Mesenchymal stem cell (in vitro differentiated cells and primary cell): ENCODE measurements around the gene TCF15.
"Not testable (repeated sequence)": the region's sequence is repeated elsewhere in the genome, so short reads cannot be mapped to it uniquely, and the experiment has no call there.

Source experiments
- DNase-seq: peaks from one replicate; pipeline ENCODE4 v3.0.0-alpha.2; 2013
- H2AFZ ChIP-seq: one replicate; pipeline ENCODE4 v1.6.1; 2013; ENCODE audit warnings: low read depth, mild to moderate bottlenecking, control low read depth, inconsistent platforms, low read length, moderate library complexity
- H2AK5ac ChIP-seq: 2 replicates; pipeline ENCODE4 v1.6.1; 2013; ENCODE audit warnings: low read length, moderate library complexity, mild to moderate bottlenecking, inconsistent platforms; ENCODE audit not compliant: severe bottlenecking
- H2BK120ac ChIP-seq: one replicate; pipeline ENCODE4 v1.6.1; 2013; ENCODE audit warnings: low read depth, mild to moderate bottlenecking, inconsistent platforms, low read length, moderate library complexity
- H2BK12ac ChIP-seq, 2 experiments: one replicate each; pipeline ENCODE4 v1.6.1; 2013; ENCODE audit warnings: inconsistent platforms in 2 of 2, low read length in 2 of 2, mild to moderate bottlenecking in 2 of 2, moderate library complexity in 2 of 2, control low read depth in 1 of 2
- H2BK15ac ChIP-seq: one replicate; pipeline ENCODE4 v1.6.1; 2013; ENCODE audit warnings: mild to moderate bottlenecking, low read depth, inconsistent platforms; ENCODE audit not compliant: poor library complexity, severe bottlenecking
- H2BK5ac ChIP-seq: 2 replicates; pipeline ENCODE4 v1.6.1; 2013; ENCODE audit warnings: low read depth, mild to moderate bottlenecking, low read length, control low read depth, inconsistent platforms; ENCODE audit not compliant: poor library complexity, severe bottlenecking
- H3K14ac ChIP-seq, 2 experiments: one replicate each; pipeline ENCODE4 v1.6.1; 2013; ENCODE audit warnings: inconsistent platforms in 2 of 2, low read length in 2 of 2, control low read depth in 1 of 2, mild to moderate bottlenecking in 1 of 2, moderate library complexity in 1 of 2
- H3K18ac ChIP-seq, 2 experiments: one replicate each; pipeline ENCODE4 v1.6.1; 2013; ENCODE audit warnings: inconsistent platforms in 2 of 2, low read length in 2 of 2, control low read depth in 1 of 2, low read depth in 1 of 2, mild to moderate bottlenecking in 1 of 2
- H3K23ac ChIP-seq, 2 experiments: one replicate each; pipeline ENCODE4 v1.6.1; 2013; ENCODE audit warnings: inconsistent platforms in 2 of 2, low read length in 2 of 2, mild to moderate bottlenecking in 2 of 2, moderate library complexity in 2 of 2, control low read depth in 1 of 2
- H3K27ac ChIP-seq: 2 replicates; pipeline ENCODE4 v1.5.1; 2013; ENCODE audit warnings: mild to moderate bottlenecking, moderate library complexity, low read length, control low read depth, inconsistent platforms; ENCODE audit not compliant: poor library complexity, severe bottlenecking
- H3K27me3 ChIP-seq, 2 experiments: 2 replicates each; pipeline versions ENCODE4 v1.6.1 to v1.7.0; 2013; ENCODE audit warnings: low read length in 2 of 2, mild to moderate bottlenecking in 2 of 2, moderate library complexity in 2 of 2, control low read depth in 1 of 2, inconsistent platforms in 1 of 2; ENCODE audit not compliant: control insufficient read depth in 1 of 2, insufficient read depth in 1 of 2
- H3K36me3 ChIP-seq, 2 experiments: 2 replicates each; pipeline versions ENCODE4 v1.6.1 to v1.7.0; 2013; ENCODE audit warnings: low read length in 2 of 2, control low read depth in 1 of 2, inconsistent platforms in 1 of 2, low read depth in 1 of 2, mild to moderate bottlenecking in 1 of 2; ENCODE audit not compliant: insufficient read depth in 2 of 2, control insufficient read depth in 1 of 2
- H3K4ac ChIP-seq, 2 experiments: one replicate each; pipeline ENCODE4 v1.6.1; 2013; ENCODE audit warnings: inconsistent platforms in 2 of 2, low read length in 2 of 2, mild to moderate bottlenecking in 2 of 2, moderate library complexity in 2 of 2, control low read depth in 1 of 2, low read depth in 1 of 2
- H3K4me1 ChIP-seq: 2 replicates; pipeline ENCODE4 v1.6.1; 2013; ENCODE audit warnings: low read depth, low read length, control low read depth; ENCODE audit not compliant: control insufficient read depth, insufficient read depth
- H3K4me2 ChIP-seq: 2 replicates; pipeline ENCODE4 v1.6.1; 2013; ENCODE audit warnings: low read length, mild to moderate bottlenecking, inconsistent platforms; ENCODE audit not compliant: poor library complexity, severe bottlenecking
- H3K4me3 ChIP-seq, 2 experiments: 2 replicates each; pipeline versions ENCODE4 v1.5.1 to v1.7.0; 2013; ENCODE audit warnings: low read length in 2 of 2, mild to moderate bottlenecking in 2 of 2, control low read depth in 1 of 2, low read depth in 1 of 2; ENCODE audit not compliant: insufficient read depth in 1 of 2
- H3K79me1 ChIP-seq: replicated peaks from 2 replicates; pipeline ENCODE4 v1.6.1; 2013; ENCODE audit warnings: mild to moderate bottlenecking, control low read depth, low read length, inconsistent platforms; ENCODE audit not compliant: poor library complexity, severe bottlenecking
- H3K9ac ChIP-seq: 2 replicates; pipeline ENCODE4 v1.7.0; 2013; ENCODE audit warnings: mild to moderate bottlenecking, low read length, moderate library complexity
- H3K9me3 ChIP-seq: 2 replicates; pipeline ENCODE4 v1.7.0; 2013; ENCODE audit warnings: mild to moderate bottlenecking, low read length; ENCODE audit not compliant: control insufficient read depth
- H4K8ac ChIP-seq: one replicate; pipeline ENCODE4 v1.6.1; 2013; ENCODE audit warnings: inconsistent platforms, mild to moderate bottlenecking, low read length, moderate library complexity
- H4K91ac ChIP-seq: one replicate; pipeline ENCODE4 v1.6.1; 2013; ENCODE audit warnings: mild to moderate bottlenecking, low read length, inconsistent platforms
- WGBS: methylation state at CpG from one replicate; pipeline ENCODE4 v1.1.7; 2013; ENCODE audit warnings: mixed read lengths; 5-methylcytosine and 5-hydroxymethylcytosine counted together

The TCF15 gene

DNA sequence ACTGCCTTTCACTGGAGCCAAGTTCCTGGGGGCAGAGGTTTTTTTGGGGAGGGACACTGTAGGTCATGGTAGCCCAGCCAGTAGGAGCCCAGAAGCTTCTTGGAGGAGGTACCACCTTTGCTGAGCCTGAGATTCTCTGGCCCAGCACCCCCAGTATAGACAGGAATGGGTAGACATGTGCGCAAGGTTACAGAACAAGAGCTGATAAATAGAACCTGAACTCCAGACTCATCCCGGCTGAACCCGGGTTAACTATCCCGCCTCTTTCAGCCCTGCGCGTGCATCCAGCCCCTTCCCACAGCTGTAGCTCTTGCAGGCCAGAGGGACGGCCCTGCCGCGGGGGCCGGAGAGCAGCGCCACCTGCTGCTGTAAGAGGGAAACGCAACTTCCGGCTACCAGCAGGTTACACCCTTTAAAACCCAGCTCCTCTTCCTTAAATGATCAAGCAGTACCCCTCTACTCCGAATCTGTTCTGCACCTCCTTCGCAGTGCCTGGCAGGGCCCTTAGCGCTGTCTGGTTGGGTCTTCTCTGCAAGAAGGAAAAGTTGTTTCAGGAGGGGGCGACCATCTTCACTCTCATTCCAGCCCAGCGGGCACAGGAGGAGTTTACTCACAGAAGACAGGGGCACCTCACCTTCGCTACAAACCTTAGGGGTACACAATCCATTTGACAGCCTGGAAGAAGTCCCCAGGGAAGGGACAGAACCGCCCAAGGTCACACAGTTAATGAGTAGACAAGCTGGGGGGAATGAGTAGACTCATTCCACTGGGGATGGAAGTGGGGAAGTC is 35.4 kb upstream of the TCF15 start:
- Histone ChIP-seq H3K4ac (no peak overlapping the region), H3K23ac (no peak overlapping the region), H3K27me3 (peaks cover 11 to 14% of the 10 kb centered on the region in 2 experiments), H4K91ac (no peak overlapping the region), H3K79me1 (peaks cover 26% of the 10 kb centered on the region), H2BK5ac (no peak overlapping the region), H3K9ac (no peak overlapping the region), H2BK120ac (no peak overlapping the region), H2AK5ac (no peak overlapping the region), H3K4me2 (no peak overlapping the region), H3K36me3 (peaks cover 28 to 39% of the 10 kb centered on the region in 2 experiments), H4K8ac (peak overlapping the region; percentile 46), H3K27ac (no peak overlapping the region), H2AFZ (no peak overlapping the region), H2BK15ac (no peak overlapping the region), H3K4me1 (peaks cover 10% of the 10 kb centered on the region), H2BK12ac (no peak overlapping the region), H3K18ac (no peak overlapping the region), H3K9me3 (peaks cover 5% of the 10 kb centered on the region), H3K4me3 (no peak overlapping the region), H3K14ac (no peak overlapping the region)
- DNase-seq: peak; percentile 65
- WGBS: 19% methylated on average over 16 of the region's 20 CpGs

DNA sequence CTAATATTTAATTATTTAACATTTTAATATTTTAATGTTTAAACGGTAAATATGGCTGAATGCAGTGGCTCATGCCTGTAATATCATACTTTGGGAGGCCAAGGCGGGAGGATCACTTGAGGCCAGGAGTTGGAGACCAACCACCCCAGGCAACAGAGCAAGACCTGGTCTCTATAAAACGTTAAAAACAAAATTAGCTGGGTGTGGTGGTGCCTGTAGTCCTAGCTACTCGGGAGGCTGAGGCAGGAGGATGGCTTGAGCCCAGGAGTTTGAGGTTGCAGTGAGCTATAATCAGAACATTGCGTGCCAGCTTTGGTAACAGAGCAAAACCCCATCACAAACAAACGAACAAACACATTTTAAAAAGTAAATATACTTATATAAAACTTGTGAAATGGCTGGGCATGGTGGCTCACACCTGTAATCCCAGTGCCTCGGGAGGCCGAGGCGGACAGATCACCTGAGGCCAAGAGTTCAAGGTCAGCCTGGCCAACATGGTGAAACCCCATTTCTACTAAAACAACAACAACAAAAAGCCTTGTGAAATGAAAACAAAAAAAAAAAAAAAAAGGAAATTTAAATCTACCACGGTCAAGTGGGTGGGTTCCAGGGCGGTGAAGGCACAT is 34.7 kb upstream of the TCF15 start:
- Histone ChIP-seq H3K9me3 (peaks cover 5% of the 10 kb centered on the region), H3K4ac (no peak overlapping the region), H3K4me3 (no peak overlapping the region), H3K4me1 (peaks cover 10% of the 10 kb centered on the region), H2BK5ac (no peak overlapping the region), H3K18ac (no peak overlapping the region), H3K14ac (no peak overlapping the region), H3K4me2 (no peak overlapping the region), H3K27ac (no peak overlapping the region), H2BK120ac (no peak overlapping the region), H2AK5ac (no peak overlapping the region), H3K9ac (no peak overlapping the region), H3K27me3 (peaks cover 11 to 14% of the 10 kb centered on the region in 2 experiments), H2BK12ac (no peak overlapping the region), H4K8ac (no peak overlapping the region), H2BK15ac (no peak overlapping the region), H3K79me1 (peaks cover 20% of the 10 kb centered on the region), H4K91ac (no peak overlapping the region), H3K23ac (no peak overlapping the region), H2AFZ (no peak overlapping the region), H3K36me3 (peaks cover 21 to 32% of the 10 kb centered on the region in 2 experiments)
- WGBS: 70% methylated on average over 6 of the region's 11 CpGs
- no peak for DNase-seq

DNA sequence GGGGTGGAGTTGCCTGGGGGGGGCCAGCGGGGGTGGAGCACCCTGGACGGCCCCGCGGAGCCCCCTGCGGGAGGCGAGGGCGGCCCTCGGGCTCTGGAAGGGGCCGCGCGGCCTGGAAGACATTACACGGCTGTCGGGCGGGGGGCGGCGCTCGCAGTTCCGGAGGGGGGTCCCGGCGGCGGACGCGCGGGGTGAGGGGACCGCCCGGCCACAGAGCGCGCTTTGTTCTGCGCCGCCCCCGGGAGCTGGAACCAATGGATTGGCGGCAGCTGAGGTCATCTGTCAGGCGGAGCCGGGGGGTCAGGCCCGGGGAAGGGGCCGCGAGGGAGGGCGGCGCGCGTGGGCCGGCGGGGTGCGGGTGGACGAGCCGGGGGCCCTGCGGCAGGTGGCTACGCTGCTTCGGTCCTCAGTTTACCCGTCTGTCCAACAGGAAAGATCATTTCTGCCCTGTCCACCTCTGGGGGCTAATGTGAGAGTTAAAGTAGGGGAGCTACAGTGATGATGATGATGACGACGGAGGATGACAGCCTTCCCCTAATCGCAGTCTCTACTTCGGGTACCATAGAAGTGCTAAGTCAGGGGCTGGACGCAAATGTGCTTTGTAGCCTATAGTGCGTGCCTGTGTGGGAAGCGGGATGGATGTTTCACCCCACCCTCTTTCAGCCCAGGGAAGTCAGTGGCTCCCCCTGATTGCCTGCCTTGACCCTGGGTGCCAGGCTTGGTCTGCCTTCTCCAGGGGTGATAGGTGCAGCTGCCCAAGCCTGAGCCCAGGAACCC is 32.5 kb upstream of the TCF15 start:
- H2AK5ac ChIP-seq: no peak overlapping the region
- no peak overlapping the region for H2BK15ac ChIP-seq
- no peak overlapping the region for H2AFZ ChIP-seq
- H3K18ac ChIP-seq: peak overlapping the region in 1 of 2 experiments; percentile 48
- no peak overlapping the region for H2BK5ac ChIP-seq
- no peak overlapping the region for H3K4ac ChIP-seq
- peak overlapping the region in 1 of 2 experiments; percentile 9 for H3K14ac ChIP-seq
- peaks cover 13 to 14% of the 10 kb centered on the region in 2 experiments for H3K27me3 ChIP-seq
- H3K4me2 ChIP-seq: peak overlapping the region; percentile 56
- H3K4me3 ChIP-seq: peak overlapping the region; percentile 39 to 63
- H2BK12ac ChIP-seq: peak overlapping the region in 1 of 2 experiments; percentile 46
- H3K79me1 ChIP-seq: peaks cover 5% of the 10 kb centered on the region
- peaks cover 2% of the 10 kb centered on the region for H3K9me3 ChIP-seq
- no peak for DNase-seq
- H3K9ac ChIP-seq: no peak overlapping the region
- H3K4me1 ChIP-seq: peaks cover 10% of the 10 kb centered on the region
- no peak overlapping the region for H2BK120ac ChIP-seq
- H3K36me3 ChIP-seq: peaks cover 8 to 11% of the 10 kb centered on the region in 2 experiments
- no peak overlapping the region for H4K91ac ChIP-seq
- no peak overlapping the region for H3K27ac ChIP-seq
- H4K8ac ChIP-seq: no peak overlapping the region
- WGBS: 37% methylated on average over 55 of the region's 57 CpGs
- peak overlapping the region in 1 of 2 experiments; percentile 16 for H3K23ac ChIP-seq

DNA sequence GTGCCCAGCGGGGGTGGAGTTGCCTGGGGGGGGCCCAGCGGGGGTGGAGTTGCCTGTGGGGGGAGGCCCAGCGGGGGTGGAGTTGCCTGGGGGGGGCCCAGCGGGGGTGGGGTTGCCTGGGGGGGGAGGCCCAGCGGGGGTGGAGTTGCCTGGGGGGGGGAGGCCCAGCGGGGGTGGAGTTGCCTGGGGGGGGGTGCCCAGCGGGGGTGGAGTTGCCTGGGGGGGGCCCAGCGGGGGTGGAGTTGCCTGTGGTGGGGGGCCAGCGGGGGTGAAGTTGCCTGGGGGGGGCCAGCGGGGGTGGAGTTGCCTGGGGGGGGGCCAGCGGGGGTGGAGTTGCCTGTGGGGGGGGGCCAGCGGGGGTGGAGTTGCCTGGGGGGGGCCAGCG is 31.9 kb upstream of the TCF15 start:
- H3K4me1 ChIP-seq, H3K9me3 ChIP-seq: not testable (repeated sequence)
- WGBS: no CpG with 5 or more reads among the region's 13 CpGs

More for the DNA sequence above, 31.9 kb upstream of the TCF15 start:
- H3K14ac ChIP-seq, H4K8ac ChIP-seq, H3K4ac ChIP-seq, H3K27ac ChIP-seq, DNase-seq, H3K9ac ChIP-seq, H3K79me1 ChIP-seq, H2BK15ac ChIP-seq, H2BK120ac ChIP-seq, H3K23ac ChIP-seq, H2AFZ ChIP-seq, H3K4me2 ChIP-seq, H2AK5ac ChIP-seq, H3K4me3 ChIP-seq, H4K91ac ChIP-seq, H3K18ac ChIP-seq, H2BK12ac ChIP-seq, H2BK5ac ChIP-seq, H3K36me3 ChIP-seq: not testable (repeated sequence)
- peaks cover 17 to 19% of the 10 kb centered on the region in 2 experiments for H3K27me3 ChIP-seq
